ENCODE results near the gene DNAH14.

Gene DNAH14

GRCh38 chr1:225347123-225347683, 417.7 kb downstream of the DNAH14 start:
- no peak for TF ChIP-seq NFIC (IDR thresholded peaks at IDR 0.05)
- no peak for TF ChIP-seq TAF1 (IDR thresholded peaks at IDR 0.05; ENCODE audit: low read depth)
- TF ChIP-seq EGR1 (IDR thresholded peaks at IDR 0.05) = no peak
- TF ChIP-seq RAD21 (IDR thresholded peaks at IDR 0.05; ENCODE audit: low read depth) = no peak
- TF ChIP-seq EP300 (IDR thresholded peaks at IDR 0.05; ENCODE audit: borderline replicate concordance) = no peak
- TF ChIP-seq USF1 (IDR thresholded peaks at IDR 0.05) = no peak
- no peak for TF ChIP-seq MAX (IDR thresholded peaks at IDR 0.05)
- TF ChIP-seq ZBTB7A (IDR thresholded peaks at IDR 0.05; ENCODE audit: low read depth) = no peak
- TF ChIP-seq FOXM1 (IDR thresholded peaks at IDR 0.05; ENCODE audit: borderline replicate concordance, low read depth) = no peak
- no peak for TF ChIP-seq TCF12 (IDR thresholded peaks at IDR 0.05; ENCODE audit: low read depth)
- no peak for TF ChIP-seq YY1 (IDR thresholded peaks at IDR 0.05; ENCODE audit: low read depth)
- no peak for TF ChIP-seq CREB1 (IDR thresholded peaks at IDR 0.05; ENCODE audit: low read depth)
- no peak for TF ChIP-seq TEAD4 (IDR thresholded peaks at IDR 0.05)
- TF ChIP-seq CEBPB (IDR thresholded peaks at IDR 0.05) = no peak
- TF ChIP-seq REST (IDR thresholded peaks at IDR 0.05; ENCODE audit: low read depth) = no peak

- TF ChIP-seq EGR1 (IDR thresholded peaks at IDR 0.05) = no peak
- no peak for TF ChIP-seq ZBTB7A (IDR thresholded peaks at IDR 0.05; ENCODE audit: low read depth)
- TF ChIP-seq EP300 (IDR thresholded peaks at IDR 0.05; ENCODE audit: borderline replicate concordance) = no peak
- TF ChIP-seq MAX (IDR thresholded peaks at IDR 0.05) = no peak
- TF ChIP-seq CEBPB (IDR thresholded peaks at IDR 0.05) = no peak
- no peak for TF ChIP-seq RAD21 (IDR thresholded peaks at IDR 0.05; ENCODE audit: low read depth)
- no peak for TF ChIP-seq YY1 (IDR thresholded peaks at IDR 0.05; ENCODE audit: low read depth)
- no peak for TF ChIP-seq TCF12 (IDR thresholded peaks at IDR 0.05; ENCODE audit: low read depth)
- no peak for TF ChIP-seq FOXM1 (IDR thresholded peaks at IDR 0.05; ENCODE audit: borderline replicate concordance, low read depth)
- no peak for TF ChIP-seq TEAD4 (IDR thresholded peaks at IDR 0.05)
- TF ChIP-seq REST (IDR thresholded peaks at IDR 0.05; ENCODE audit: low read depth) = no peak
- TF ChIP-seq CREB1 (IDR thresholded peaks at IDR 0.05; ENCODE audit: low read depth) = no peak
- TF ChIP-seq USF1 (IDR thresholded peaks at IDR 0.05) = no peak
- TF ChIP-seq NFIC (IDR thresholded peaks at IDR 0.05) = no peak
- no peak for TF ChIP-seq TAF1 (IDR thresholded peaks at IDR 0.05; ENCODE audit: low read depth)
Measured at GRCh38 chr1:225348400-225348799, 418.9 kb downstream of the DNAH14 start.

- TF ChIP-seq ZBTB7A (IDR thresholded peaks at IDR 0.05; ENCODE audit: low read depth) (no peak), REST (IDR thresholded peaks at IDR 0.05; ENCODE audit: low read depth) (no peak), EGR1 (IDR thresholded peaks at IDR 0.05) (no peak), EP300 (IDR thresholded peaks at IDR 0.05; ENCODE audit: borderline replicate concordance) (no peak), YY1 (IDR thresholded peaks at IDR 0.05; ENCODE audit: low read depth) (no peak), MAX (IDR thresholded peaks at IDR 0.05) (no peak), FOXM1 (IDR thresholded peaks at IDR 0.05; ENCODE audit: borderline replicate concordance, low read depth) (no peak), TEAD4 (IDR thresholded peaks at IDR 0.05) (no peak), USF1 (IDR thresholded peaks at IDR 0.05) (no peak), NFIC (IDR thresholded peaks at IDR 0.05) (no peak), TAF1 (IDR thresholded peaks at IDR 0.05; ENCODE audit: low read depth) (no peak), CREB1 (IDR thresholded peaks at IDR 0.05; ENCODE audit: low read depth) (no peak), TCF12 (IDR thresholded peaks at IDR 0.05; ENCODE audit: low read depth) (no peak), CEBPB (IDR thresholded peaks at IDR 0.05) (no peak), RAD21 (IDR thresholded peaks at IDR 0.05; ENCODE audit: low read depth) (no peak)
Measured at GRCh38 chr1:225349826-225350225, 420.4 kb downstream of the DNAH14 start.

Data from Ishikawa (cell line).